GM13976 (cell line): ENCODE measurements around the gene IHH.
A peak's percentile ranks its signal among the peaks of the same experiment; 100 is the strongest.

ENCODE experiments used
- DNase-seq: peaks from one replicate; pipeline ENCODE4 v3.0.0; 2012; ENCODE audit warnings: low spot score
- in situ Hi-C: fragments of 300-500 bp; cut with MboI; formaldehyde crosslinking; loops from one replicate; pipeline ENCODE4 v1.12.0; 2022; ENCODE audit warnings: low sequenced_read_pairs, mixed read lengths, inconsistent platforms; ENCODE audit not compliant: unreplicated experiment
- TF ChIP-seq, protein P1 (sequence below): IDR thresholded peaks from 2 replicates; pipeline ENCODE4 v1.5.1; 2012; ENCODE audit warnings: borderline replicate concordance, mild to moderate bottlenecking; ENCODE audit not compliant: insufficient read depth; ENCODE audit errors: extremely low read depth, missing control alignments, control extremely low read depth

The IHH gene

DNA sequence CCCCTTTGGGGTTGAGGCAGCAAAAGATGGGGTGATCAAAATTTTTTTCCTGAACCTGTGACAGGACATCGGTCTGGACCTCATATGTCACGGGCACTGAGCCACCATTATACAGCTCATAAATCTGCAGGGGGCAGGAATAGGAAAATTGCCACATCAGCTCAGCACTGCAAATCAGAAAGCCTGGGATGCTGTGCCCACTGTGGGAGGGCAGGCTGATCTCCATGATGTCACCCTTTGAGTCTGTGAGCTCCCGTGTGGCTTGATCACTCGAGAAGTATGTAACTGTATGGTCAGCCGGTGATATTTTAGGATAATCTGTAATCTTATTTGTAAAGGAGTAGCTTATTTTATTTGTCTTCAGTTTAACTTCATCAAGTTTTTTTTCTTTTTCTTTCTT is 49.8 kb downstream of the IHH start:
- no peak for DNase-seq
- TF ChIP-seq, protein P1, sequence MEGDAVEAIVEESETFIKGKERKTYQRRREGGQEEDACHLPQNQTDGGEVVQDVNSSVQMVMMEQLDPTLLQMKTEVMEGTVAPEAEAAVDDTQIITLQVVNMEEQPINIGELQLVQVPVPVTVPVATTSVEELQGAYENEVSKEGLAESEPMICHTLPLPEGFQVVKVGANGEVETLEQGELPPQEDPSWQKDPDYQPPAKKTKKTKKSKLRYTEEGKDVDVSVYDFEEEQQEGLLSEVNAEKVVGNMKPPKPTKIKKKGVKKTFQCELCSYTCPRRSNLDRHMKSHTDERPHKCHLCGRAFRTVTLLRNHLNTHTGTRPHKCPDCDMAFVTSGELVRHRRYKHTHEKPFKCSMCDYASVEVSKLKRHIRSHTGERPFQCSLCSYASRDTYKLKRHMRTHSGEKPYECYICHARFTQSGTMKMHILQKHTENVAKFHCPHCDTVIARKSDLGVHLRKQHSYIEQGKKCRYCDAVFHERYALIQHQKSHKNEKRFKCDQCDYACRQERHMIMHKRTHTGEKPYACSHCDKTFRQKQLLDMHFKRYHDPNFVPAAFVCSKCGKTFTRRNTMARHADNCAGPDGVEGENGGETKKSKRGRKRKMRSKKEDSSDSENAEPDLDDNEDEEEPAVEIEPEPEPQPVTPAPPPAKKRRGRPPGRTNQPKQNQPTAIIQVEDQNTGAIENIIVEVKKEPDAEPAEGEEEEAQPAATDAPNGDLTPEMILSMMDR: no peak
- in situ Hi-C loops: no loop called here

DNA sequence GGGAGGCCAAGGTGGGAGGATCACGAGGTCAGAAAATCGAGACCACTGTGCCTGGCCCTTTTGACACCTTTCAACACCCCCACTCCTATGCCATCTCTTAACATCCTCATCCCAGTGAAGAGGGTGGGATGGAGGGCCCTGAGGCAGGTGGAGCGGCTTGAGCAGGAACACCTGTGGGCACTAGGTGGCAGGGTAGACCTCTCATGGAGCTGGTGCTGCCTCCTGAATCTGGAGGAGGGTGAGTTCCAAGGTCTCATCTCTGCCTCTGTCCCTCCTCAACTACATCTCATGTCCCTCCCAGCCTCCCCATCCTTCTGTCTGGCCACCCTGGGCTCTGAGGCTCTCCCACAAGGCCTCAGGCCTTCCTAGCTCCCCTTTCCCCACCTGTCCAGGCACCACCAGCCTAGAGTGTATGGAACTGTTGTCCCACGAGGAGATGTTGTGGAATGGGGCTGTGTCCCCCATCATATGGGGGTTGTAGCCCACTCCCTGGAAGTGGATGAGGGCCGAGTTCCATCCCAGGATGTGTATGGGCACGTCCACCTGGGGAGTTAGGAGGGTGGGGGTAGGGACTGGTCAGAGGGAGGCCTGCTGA is 50.5 kb downstream of the IHH start:
- TF ChIP-seq, protein P1: peak; percentile 46
- in situ Hi-C loops: no loop called here
- DNase-seq: peak; percentile 75

DNA sequence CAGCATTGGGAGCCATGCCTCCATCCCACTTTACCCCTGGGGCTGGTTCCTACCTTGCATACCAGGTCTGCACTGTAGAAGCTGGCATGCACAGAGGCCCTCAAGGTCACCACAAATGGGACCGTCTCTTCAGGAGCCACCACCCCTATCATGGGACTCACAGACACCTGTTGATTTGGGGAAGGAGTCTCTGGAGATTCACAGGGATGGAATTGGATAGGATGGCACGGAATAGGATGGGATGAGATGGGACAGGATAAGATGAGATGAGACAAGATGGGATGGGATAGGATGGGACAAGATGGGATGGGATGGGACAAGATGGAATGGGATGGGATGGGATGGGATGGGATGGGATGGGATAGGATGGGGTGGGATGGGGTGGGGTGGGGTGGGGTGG is 51.4 kb downstream of the IHH start:
- DNase-seq: no peak
- TF ChIP-seq, protein P1: no peak
- in situ Hi-C loops: no loop called here
